GM12878 (cell line): ENCODE data around the gene ZNF367. TPM values are rescaled to one million over a fixed set of nuclear protein-coding genes. Genes with fewer than 3 reads are reported as not detected.

Experiments
- ATAC-seq: fragments of 200-7000 bp; cut with Tn5 transposase; 3 replicates; pipeline ENCODE4 v1.9.1; 2020; ENCODE audit warnings: mild to moderate bottlenecking, moderate library complexity
- BruUV-seq: library from RNA; stranded (reverse); fragments of 400-500 nt; replicated peaks from 2 replicates; lab custom pipeline; 2021; lab: Mats Ljungman, UMichigan
- CTCF ChIA-PET: fragments of 300-600 bp; sonication (Branson Sonifier 250); formaldehyde crosslinking; extraction: SDS; loops from one replicate; lab custom pipeline; 2021; ENCODE audit warnings: inconsistent platforms; lab: Yijun Ruan, JAX
- POLR2A ChIA-PET: fragments of 350-600 bp; formaldehyde crosslinking; extraction: SDS; loops from one replicate; lab custom pipeline; 2021; ENCODE audit warnings: inconsistent platforms; lab: Charles Lee
- RAD21 ChIA-PET: fragments of 300-600 bp; sonication (Branson Sonifier 250); formaldehyde crosslinking; loops from one replicate; lab custom pipeline; 2023; ENCODE audit warnings: antibody characterized with exemption; ENCODE audit not compliant: unreplicated experiment; lab: Charles Lee
- SMC1A ChIA-PET: fragments of 300-600 bp; sonication (Branson Sonifier 250); formaldehyde crosslinking; loops from one replicate; lab custom pipeline; 2023; ENCODE audit not compliant: unreplicated experiment, uncharacterized antibody; lab: Charles Lee
- DNase-seq: peaks from one replicate; pipeline ENCODE4 v3.0.0-alpha.2; 2011; ENCODE audit warnings: low read depth, low spot score
- FAIRE-seq: peaks from 3 replicates; lab custom pipeline; 2011; peaks lifted over from hg19 to GRCh38; lab: Jason Lieb, UNC
- H2AFZ ChIP-seq: 2 replicates; pipeline ENCODE4 v1.6.0; 2011; ENCODE audit warnings: low read depth, low read length, control low read depth; ENCODE audit not compliant: control insufficient read depth
- H3K27ac ChIP-seq: 2 replicates; pipeline ENCODE4 v1.5.1; 2011; ENCODE audit warnings: control low read depth; ENCODE audit not compliant: control insufficient read depth, insufficient read depth
- H3K27me3 ChIP-seq, 2 experiments: replicated peaks in 1 of 2; 2 replicates each; pipeline versions ENCODE4 v1.6.0 to v1.6.1; 2011; ENCODE audit warnings: low read length in 1 of 2; ENCODE audit not compliant: control insufficient read depth in 2 of 2, insufficient read depth in 2 of 2
- H3K36me3 ChIP-seq, 2 experiments: 2 replicates each; pipeline ENCODE4 v1.5.1; 2011; ENCODE audit warnings: low read length in 1 of 2; ENCODE audit not compliant: control insufficient read depth in 2 of 2, insufficient read depth in 2 of 2
- H3K4me1 ChIP-seq: 2 replicates; pipeline ENCODE4 v1.6.1; 2011; ENCODE audit warnings: mild to moderate bottlenecking, low read length, moderate library complexity, mixed read lengths; ENCODE audit not compliant: control insufficient read depth, insufficient read depth
- H3K4me2 ChIP-seq: 2 replicates; pipeline ENCODE4 v1.6.0; 2011; ENCODE audit warnings: control low read depth; ENCODE audit not compliant: control insufficient read depth, insufficient read depth
- H3K4me3 ChIP-seq: fragments of 200-600 bp; sonication (generic); 2 replicates; pipeline ENCODE4 v1.5.1; 2016
- H3K79me2 ChIP-seq: 2 replicates; pipeline ENCODE4 v1.6.0; 2011; ENCODE audit warnings: low read length; ENCODE audit not compliant: control insufficient read depth, insufficient read depth
- H3K9ac ChIP-seq: 2 replicates; pipeline ENCODE4 v1.8.0; 2011; ENCODE audit warnings: low read length, control low read depth, mixed read lengths; ENCODE audit not compliant: control insufficient read depth, insufficient read depth
- H3K9me3 ChIP-seq: replicated peaks from 3 replicates; pipeline ENCODE4 v1.5.1; 2011; ENCODE audit warnings: mild to moderate bottlenecking, low read length; ENCODE audit not compliant: control insufficient read depth, insufficient read depth
- H4K20me1 ChIP-seq: 2 replicates; pipeline ENCODE4 v1.6.0; 2011; ENCODE audit not compliant: control insufficient read depth, insufficient read depth
- CHD2 ChIP-seq: IDR thresholded peaks from 2 replicates; pipeline ENCODE4 v1.6.1; 2011; ENCODE audit warnings: low read depth, low read length, improper control_type of control experiment, borderline replicate concordance
- IRF5 ChIP-seq: fragments of 450-650 bp; IDR thresholded peaks from 2 replicates; pipeline ENCODE4 v1.6.1; 2017; ENCODE audit warnings: borderline replicate concordance
- NBN ChIP-seq: fragments of 450-650 bp; IDR thresholded peaks from 2 replicates; pipeline ENCODE4 v1.6.1; 2016
- PAX5 ChIP-seq: IDR thresholded peaks from 2 replicates; pipeline ENCODE4 v1.6.1; 2011; ENCODE audit warnings: low read depth, low read length, borderline replicate concordance
- RAD21 ChIP-seq: IDR thresholded peaks from 2 replicates; pipeline ENCODE4 v1.6.1; 2011; ENCODE audit warnings: mild to moderate bottlenecking, low read depth, low read length, moderate library complexity; ENCODE audit not compliant: insufficient read depth
- RAD51 ChIP-seq: fragments of 450-650 bp; IDR thresholded peaks from 2 replicates; pipeline ENCODE4 v1.6.1; 2016; ENCODE audit warnings: moderate library complexity, mild to moderate bottlenecking, inconsistent platforms
- SP1 ChIP-seq: IDR thresholded peaks from one replicate; pipeline ENCODE4 v1.6.1; 2011; ENCODE audit warnings: low read depth, low read length
- SRF ChIP-seq, 2 experiments: IDR thresholded peaks; 2 replicates each; pipeline ENCODE4 v1.6.1; 2011; ENCODE audit warnings: low read depth in 2 of 2, low read length in 2 of 2, mild to moderate bottlenecking in 1 of 2, moderate library complexity in 1 of 2
- SUZ12 ChIP-seq: fragments of 200-600 bp; sonication (generic); IDR thresholded peaks from one replicate; pipeline ENCODE4 v1.6.1; 2018; ENCODE audit warnings: antibody characterized with exemption, mild to moderate bottlenecking; ENCODE audit not compliant: unreplicated experiment
- ZNF384 ChIP-seq: IDR thresholded peaks from 2 replicates; pipeline ENCODE4 v1.6.1; 2012; ENCODE audit warnings: low read depth, mild to moderate bottlenecking, low read length, improper control_type of control experiment, borderline replicate concordance
- WGBS: methylation state at CpG from one replicate; pipeline ENCODE4 v1.1.6; 2016; ENCODE audit warnings: low lambda C conversion rate; ENCODE audit not compliant: insufficient replicate concordance, insufficient coverage; ENCODE audit errors: missing lambda C conversion rate; 5-methylcytosine and 5-hydroxymethylcytosine counted together
- in situ Hi-C: fragments of 300-500 bp; cut with MboI; formaldehyde crosslinking; loops from 9 replicates; pipeline ENCODE4 v1.14.3; 2018; ENCODE audit warnings: mixed read lengths
- intact Hi-C: fragments of 100-400 bp; cut with micrococcal nuclease; formaldehyde crosslinking; loops from one replicate; pipeline ENCODE4 v1.14.2; 2022; ENCODE audit not compliant: unreplicated experiment
- polyA plus RNA-seq, 11 experiments: library from polyadenylated mRNA; depleted of rRNA in 4 of 11; unstranded in 6 of 11; stranded (reverse) in 5 of 11; fragments of >200 nt; fragmentation: Nextera tagmentation in 4 of 11; fragmentation: Illumina TruSeq in 1 of 11; extraction: Ambion mirVana in 4 of 11; extraction: Trizol in 1 of 11; gene quantifications; 1 replicate in 1 of 11; 2 replicates in 10 of 11; pipeline versions ENCODE4 v1.2.1 to v1.2.3, GENCODE V29; 2011 to 2016; ENCODE audit warnings: inconsistent platforms in 2 of 11, missing spikeins in 2 of 11, low read depth in 1 of 11
- total RNA-seq, 4 experiments: library from RNA; depleted of rRNA in 3 of 4; stranded (reverse); fragments of >200 nt in 3 of 4; fragmentation: Illumina TruSeq in 1 of 4; extraction: Trizol in 1 of 4; gene quantifications; 2 replicates each; pipeline versions ENCODE4 v1.2.1 to v1.2.3, GENCODE V29; 2013 to 2021
- TF ChIP-seq, protein P1 (sequence below): fragments of 450-650 bp; IDR thresholded peaks from 2 replicates; pipeline ENCODE4 v1.6.1; 2014; ENCODE audit warnings: mild to moderate bottlenecking
- TF ChIP-seq, protein P2 (sequence below): fragments of 450-650 bp; IDR thresholded peaks from 2 replicates; pipeline ENCODE4 v1.6.1; 2017; ENCODE audit warnings: mild to moderate bottlenecking, moderate library complexity

The ZNF367 gene
- total and polyA plus RNA-seq, 10 of the 15 experiments (the other 5 are each of a cell fraction or from before 2014, with no cell fraction given) = 2.9 to 16.3 (median 11.1) TPM

DNA sequence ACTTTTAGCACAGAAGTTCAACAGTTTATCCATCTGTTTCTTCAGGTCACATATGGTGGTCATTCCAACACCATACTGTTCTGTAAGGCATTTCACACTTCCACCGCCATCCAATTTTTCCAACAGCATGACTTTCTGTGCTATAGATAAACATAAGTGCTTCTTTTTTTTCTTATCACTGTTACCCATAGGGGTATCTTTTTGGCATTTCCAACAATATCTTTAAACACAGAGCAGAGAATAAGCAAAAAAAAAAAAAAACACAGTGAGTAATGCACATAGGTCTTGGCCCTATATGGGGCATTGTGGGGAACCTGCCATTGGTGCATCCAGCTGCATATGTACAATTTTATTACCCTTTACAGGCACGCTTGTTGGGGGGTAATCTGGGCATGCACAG lies 12.2 kb upstream of the ZNF367 start:
- RAD21 ChIA-PET = no interaction called here
- Histone ChIP-seq H3K27me3 (no peaks in the 10 kb centered on the region), H4K20me1 (no peaks in the 10 kb centered on the region)
- in situ Hi-C loops = no loop called here
- no peak for ATAC-seq
- 41% methylated on average over 2 of the region's 2 CpGs for WGBS
- TF ChIP-seq SP1 = no peak
- no peak for TF ChIP-seq CHD2
- no peak for TF ChIP-seq RAD51
- TF ChIP-seq NBN = no peak
- TF ChIP-seq, protein P1, sequence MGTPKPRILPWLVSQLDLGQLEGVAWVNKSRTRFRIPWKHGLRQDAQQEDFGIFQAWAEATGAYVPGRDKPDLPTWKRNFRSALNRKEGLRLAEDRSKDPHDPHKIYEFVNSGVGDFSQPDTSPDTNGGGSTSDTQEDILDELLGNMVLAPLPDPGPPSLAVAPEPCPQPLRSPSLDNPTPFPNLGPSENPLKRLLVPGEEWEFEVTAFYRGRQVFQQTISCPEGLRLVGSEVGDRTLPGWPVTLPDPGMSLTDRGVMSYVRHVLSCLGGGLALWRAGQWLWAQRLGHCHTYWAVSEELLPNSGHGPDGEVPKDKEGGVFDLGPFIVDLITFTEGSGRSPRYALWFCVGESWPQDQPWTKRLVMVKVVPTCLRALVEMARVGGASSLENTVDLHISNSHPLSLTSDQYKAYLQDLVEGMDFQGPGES = no peak
- no peak for TF ChIP-seq PAX5
- TF ChIP-seq, all 136 proteins: peak for 0
- Histone ChIP-seq H3K9me3 (no peaks in the 10 kb centered on the region), H3K9ac (no peak overlapping the region), H3K4me1 (no peaks in the 10 kb centered on the region), H3K27ac (no peak overlapping the region), H3K4me3 (no peak overlapping the region), H2AFZ (no peak overlapping the region), H3K4me2 (no peak overlapping the region), H3K79me2 (no peaks in the 10 kb centered on the region), H3K36me3 (no peaks in the 10 kb centered on the region)
- no peak for DNase-seq
- FAIRE-seq = no peak
- CTCF ChIA-PET = interaction anchor here (1.5 kb wide), 1 partner anchor 12 kb away, joined by 4 read pairs; no protein-coding TSS in a partner anchor
- POLR2A ChIA-PET = no interaction called here
- intact Hi-C loops = no loop called here
- SMC1A ChIA-PET = no interaction called here
- BruUV-seq = no TSS peak

- in situ Hi-C loops (no loop called here), intact Hi-C loops (no loop called here)
- CTCF ChIA-PET = interaction anchor here (1.5 kb wide), 1 partner anchor 12 kb away, joined by 4 read pairs; no protein-coding TSS in a partner anchor
- POLR2A ChIA-PET = interaction anchor here (0.8 kb wide), 1 partner anchor 23 kb away, joined by 3 read pairs; no protein-coding TSS in a partner anchor
- SMC1A ChIA-PET = no interaction called here
- RAD21 ChIA-PET = no interaction called here
- no peak overlapping the region for H3K4me3 ChIP-seq
- ATAC-seq (no peak), DNase-seq (no peak), FAIRE-seq (no peak)
- no peaks in the 10 kb centered on the region for H3K79me2 ChIP-seq
- no TSS peak for BruUV-seq
- TF ChIP-seq SRF (IDR thresholded peaks at IDR 0.05; ENCODE audit: low read depth in 2 of 2, low read length in 2 of 2) (no peak), SUZ12 (no peak), RAD21 (no peak), IRF5 (no peak), ZNF384 (no peak)
- TF ChIP-seq, protein P2, sequence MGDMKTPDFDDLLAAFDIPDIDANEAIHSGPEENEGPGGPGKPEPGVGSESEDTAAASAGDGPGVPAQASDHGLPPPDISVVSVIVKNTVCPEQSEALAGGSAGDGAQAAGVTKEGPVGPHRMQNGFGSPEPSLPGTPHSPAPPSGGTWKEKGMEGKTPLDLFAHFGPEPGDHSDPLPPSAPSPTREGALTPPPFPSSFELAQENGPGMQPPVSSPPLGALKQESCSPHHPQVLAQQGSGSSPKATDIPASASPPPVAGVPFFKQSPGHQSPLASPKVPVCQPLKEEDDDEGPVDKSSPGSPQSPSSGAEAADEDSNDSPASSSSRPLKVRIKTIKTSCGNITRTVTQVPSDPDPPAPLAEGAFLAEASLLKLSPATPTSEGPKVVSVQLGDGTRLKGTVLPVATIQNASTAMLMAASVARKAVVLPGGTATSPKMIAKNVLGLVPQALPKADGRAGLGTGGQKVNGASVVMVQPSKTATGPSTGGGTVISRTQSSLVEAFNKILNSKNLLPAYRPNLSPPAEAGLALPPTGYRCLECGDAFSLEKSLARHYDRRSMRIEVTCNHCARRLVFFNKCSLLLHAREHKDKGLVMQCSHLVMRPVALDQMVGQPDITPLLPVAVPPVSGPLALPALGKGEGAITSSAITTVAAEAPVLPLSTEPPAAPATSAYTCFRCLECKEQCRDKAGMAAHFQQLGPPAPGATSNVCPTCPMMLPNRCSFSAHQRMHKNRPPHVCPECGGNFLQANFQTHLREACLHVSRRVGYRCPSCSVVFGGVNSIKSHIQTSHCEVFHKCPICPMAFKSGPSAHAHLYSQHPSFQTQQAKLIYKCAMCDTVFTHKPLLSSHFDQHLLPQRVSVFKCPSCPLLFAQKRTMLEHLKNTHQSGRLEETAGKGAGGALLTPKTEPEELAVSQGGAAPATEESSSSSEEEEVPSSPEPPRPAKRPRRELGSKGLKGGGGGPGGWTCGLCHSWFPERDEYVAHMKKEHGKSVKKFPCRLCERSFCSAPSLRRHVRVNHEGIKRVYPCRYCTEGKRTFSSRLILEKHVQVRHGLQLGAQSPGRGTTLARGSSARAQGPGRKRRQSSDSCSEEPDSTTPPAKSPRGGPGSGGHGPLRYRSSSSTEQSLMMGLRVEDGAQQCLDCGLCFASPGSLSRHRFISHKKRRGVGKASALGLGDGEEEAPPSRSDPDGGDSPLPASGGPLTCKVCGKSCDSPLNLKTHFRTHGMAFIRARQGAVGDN = no peak
- no peak overlapping the region for H2AFZ ChIP-seq
- no peaks in the 10 kb centered on the region for H4K20me1 ChIP-seq
- no peak overlapping the region for H3K27ac ChIP-seq
- no peaks in the 10 kb centered on the region for H3K27me3 ChIP-seq
- H3K36me3 ChIP-seq = no peaks in the 10 kb centered on the region
- H3K9ac ChIP-seq = no peak overlapping the region
- no peak overlapping the region for H3K4me2 ChIP-seq
- H3K4me1 ChIP-seq = no peaks in the 10 kb centered on the region
- H3K9me3 ChIP-seq = no peaks in the 10 kb centered on the region
Observed at GRCh38 chr9:96429732-96430131, 11.6 kb upstream of the ZNF367 start.
